ENCODE results near the gene GDAP1L1. TPM values are rescaled to one million over a fixed set of nuclear protein-coding genes. Genes with fewer than 3 reads are reported as not detected.
A peak's percentile ranks its signal among the peaks of the same experiment; 100 is the strongest.

GDAP1L1 gene
- total and polyA plus RNA-seq, 4 donors: not detected

- no peak for TF ChIP-seq YY1 (IDR thresholded peaks at IDR 0.05)
- no peak for TF ChIP-seq TAF1 (conservative IDR thresholded peaks at IDR 0.05)
- TF ChIP-seq HNF4G (IDR thresholded peaks at IDR 0.05): no peak
- no peak for TF ChIP-seq FOXA2 (IDR thresholded peaks at IDR 0.05)
- no peak for TF ChIP-seq SP1 (IDR thresholded peaks at IDR 0.05)
- TF ChIP-seq MAX (IDR thresholded peaks at IDR 0.05): no peak
- TF ChIP-seq REST (IDR thresholded peaks at IDR 0.05): no peak
- no peak for TF ChIP-seq CTCF (IDR thresholded peaks at IDR 0.05; ENCODE audit: low read depth, low read length, missing input control)
- TF ChIP-seq RXRA (IDR thresholded peaks at IDR 0.05): no peak
- no peak for TF ChIP-seq EGR1 (IDR thresholded peaks at IDR 0.05; ENCODE audit: low read depth in 2 of 2)
- TF ChIP-seq FOXA1 (IDR thresholded peaks at IDR 0.05): no peak
- no peak for TF ChIP-seq ATF3 (IDR thresholded peaks at IDR 0.05)
- TF ChIP-seq GABPA (IDR thresholded peaks at IDR 0.05 in 1 of 2, conservative IDR thresholded peaks at IDR 0.05 in 1 of 2): no peak
- no peak for TF ChIP-seq NR2F2 (IDR thresholded peaks at IDR 0.05)
- TF ChIP-seq RAD21 (IDR thresholded peaks at IDR 0.05): no peak
- TF ChIP-seq HNF4A (conservative IDR thresholded peaks at IDR 0.05): no peak
- Histone ChIP-seq H3K27me3 (ENCODE audit: control insufficient read depth in 4 of 4, insufficient read depth in 4 of 4, low read length in 3 of 4) (no peaks in the 10 kb centered on the region), H3K4me1 (ENCODE audit: control insufficient read depth in 4 of 4, insufficient read depth in 4 of 4, low read length in 3 of 4) (peaks cover 2 to 12% (median 8%) of the 10 kb centered on the region in 4 donors), H3K27ac (ENCODE audit: low read depth in 1 of 2, low read length in 2 of 2) (no peak overlapping the region), H3K9me3 (ENCODE audit: control insufficient read depth in 4 of 4, low read length in 3 of 4) (no peaks in the 10 kb centered on the region), H3K4me3 (ENCODE audit: low read depth in 1 of 3, low read length in 3 of 3) (no peak overlapping the region), H3K9ac (ENCODE audit: low read depth in 1 of 2, low read length in 2 of 2) (no peak overlapping the region), H3K36me3 (ENCODE audit: control insufficient read depth in 4 of 4, insufficient read depth in 3 of 4, low read depth in 1 of 4, low read length in 3 of 4) (peaks cover 0 to 2% (median 0%) of the 10 kb centered on the region in 4 donors)
- 71% methylated on average over 5 of the region's 5 CpGs for WGBS
- DNase-seq (ENCODE audit: low spot score): peak; percentile 46
These were observed 27.9 kb upstream of the GDAP1L1 start for GRCh38 chr20:44219170-44219730.

- Histone ChIP-seq H3K27ac (ENCODE audit: low read depth in 1 of 2, low read length in 2 of 2) (no peak overlapping the region), H3K9me3 (ENCODE audit: control insufficient read depth in 4 of 4, low read length in 3 of 4) (no peaks in the 10 kb centered on the region), H3K4me1 (ENCODE audit: control insufficient read depth in 4 of 4, insufficient read depth in 4 of 4, low read length in 3 of 4) (peaks cover 2 to 12% (median 8%) of the 10 kb centered on the region in 4 donors), H3K4me3 (ENCODE audit: low read depth in 1 of 3, low read length in 3 of 3) (no peak overlapping the region), H3K36me3 (ENCODE audit: control insufficient read depth in 4 of 4, insufficient read depth in 3 of 4, low read depth in 1 of 4, low read length in 3 of 4) (peaks cover 0 to 2% (median 0%) of the 10 kb centered on the region in 4 donors), H3K9ac (ENCODE audit: low read depth in 1 of 2, low read length in 2 of 2) (no peak overlapping the region), H3K27me3 (ENCODE audit: control insufficient read depth in 4 of 4, insufficient read depth in 4 of 4, low read length in 3 of 4) (no peaks in the 10 kb centered on the region)
- WGBS: 71% methylated on average over 6 of the region's 6 CpGs
- no peak for DNase-seq (ENCODE audit: low spot score)
- TF ChIP-seq FOXA2 (IDR thresholded peaks at IDR 0.05) (no peak), HNF4G (IDR thresholded peaks at IDR 0.05) (no peak), JUND (IDR thresholded peaks at IDR 0.05) (no peak), REST (IDR thresholded peaks at IDR 0.05) (no peak), ZBTB33 (IDR thresholded peaks at IDR 0.05) (no peak), YY1 (IDR thresholded peaks at IDR 0.05) (no peak), EGR1 (IDR thresholded peaks at IDR 0.05; ENCODE audit: low read depth in 2 of 2) (no peak), FOXA1 (IDR thresholded peaks at IDR 0.05) (no peak), HNF4A (conservative IDR thresholded peaks at IDR 0.05) (no peak), NR2F2 (IDR thresholded peaks at IDR 0.05) (no peak), RXRA (IDR thresholded peaks at IDR 0.05) (no peak), ATF3 (IDR thresholded peaks at IDR 0.05) (no peak)
These were observed 27.3 kb upstream of the GDAP1L1 start for GRCh38 chr20:44219791-44220190.
